ENCODE results near the gene ZNF580.
A peak's percentile ranks its signal among the peaks of the same experiment; 100 is the strongest.

ZNF580 gene

GRCh38 chr19:55643887-55644176 lies 3.0 kb downstream of the ZNF580 start:
- peaks cover 17% of the 10 kb centered on the region for H3K36me3 ChIP-seq
- peak overlapping the region; percentile 71 for H3K27ac ChIP-seq
- H3K4me3 ChIP-seq (ENCODE audit: low read depth, low read length), result peak overlapping the region; percentile 86
- no peak for DNase-seq
- H3K27me3 ChIP-seq (ENCODE audit: insufficient read depth, low read depth, severe bottlenecking), result no peaks in the 10 kb centered on the region
- H3K9me3 ChIP-seq (ENCODE audit: severe bottlenecking), result no peaks in the 10 kb centered on the region
- TF ChIP-seq, protein P1, sequence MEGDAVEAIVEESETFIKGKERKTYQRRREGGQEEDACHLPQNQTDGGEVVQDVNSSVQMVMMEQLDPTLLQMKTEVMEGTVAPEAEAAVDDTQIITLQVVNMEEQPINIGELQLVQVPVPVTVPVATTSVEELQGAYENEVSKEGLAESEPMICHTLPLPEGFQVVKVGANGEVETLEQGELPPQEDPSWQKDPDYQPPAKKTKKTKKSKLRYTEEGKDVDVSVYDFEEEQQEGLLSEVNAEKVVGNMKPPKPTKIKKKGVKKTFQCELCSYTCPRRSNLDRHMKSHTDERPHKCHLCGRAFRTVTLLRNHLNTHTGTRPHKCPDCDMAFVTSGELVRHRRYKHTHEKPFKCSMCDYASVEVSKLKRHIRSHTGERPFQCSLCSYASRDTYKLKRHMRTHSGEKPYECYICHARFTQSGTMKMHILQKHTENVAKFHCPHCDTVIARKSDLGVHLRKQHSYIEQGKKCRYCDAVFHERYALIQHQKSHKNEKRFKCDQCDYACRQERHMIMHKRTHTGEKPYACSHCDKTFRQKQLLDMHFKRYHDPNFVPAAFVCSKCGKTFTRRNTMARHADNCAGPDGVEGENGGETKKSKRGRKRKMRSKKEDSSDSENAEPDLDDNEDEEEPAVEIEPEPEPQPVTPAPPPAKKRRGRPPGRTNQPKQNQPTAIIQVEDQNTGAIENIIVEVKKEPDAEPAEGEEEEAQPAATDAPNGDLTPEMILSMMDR (IDR thresholded peaks at IDR 0.05; ENCODE audit: low read depth, low read length), result no peak

GRCh38 chr19:55644191-55644833 lies 3.5 kb downstream of the ZNF580 start:
- Histone ChIP-seq H3K4me3 (ENCODE audit: low read depth, low read length) (peak overlapping the region; percentile 86), H3K36me3 (peaks cover 18% of the 10 kb centered on the region), H3K27ac (peak overlapping the region; percentile 71), H3K9me3 (ENCODE audit: severe bottlenecking) (no peaks in the 10 kb centered on the region), H3K27me3 (ENCODE audit: insufficient read depth, low read depth, severe bottlenecking) (no peaks in the 10 kb centered on the region)
- no peak for DNase-seq
- TF ChIP-seq, protein P1 (IDR thresholded peaks at IDR 0.05; ENCODE audit: low read depth, low read length), result no peak

- Histone ChIP-seq H3K27ac (no peak overlapping the region), H3K9me3 (ENCODE audit: severe bottlenecking) (no peaks in the 10 kb centered on the region), H3K4me3 (ENCODE audit: low read depth, low read length) (no peak overlapping the region), H3K36me3 (peaks cover 21% of the 10 kb centered on the region), H3K27me3 (ENCODE audit: insufficient read depth, low read depth, severe bottlenecking) (no peaks in the 10 kb centered on the region)
- DNase-seq, result no peak
- TF ChIP-seq, protein P1 (IDR thresholded peaks at IDR 0.05; ENCODE audit: low read depth, low read length), result no peak
These were observed 4.2 kb downstream of the ZNF580 start for GRCh38 chr19:55644842-55645511.

DNA sequence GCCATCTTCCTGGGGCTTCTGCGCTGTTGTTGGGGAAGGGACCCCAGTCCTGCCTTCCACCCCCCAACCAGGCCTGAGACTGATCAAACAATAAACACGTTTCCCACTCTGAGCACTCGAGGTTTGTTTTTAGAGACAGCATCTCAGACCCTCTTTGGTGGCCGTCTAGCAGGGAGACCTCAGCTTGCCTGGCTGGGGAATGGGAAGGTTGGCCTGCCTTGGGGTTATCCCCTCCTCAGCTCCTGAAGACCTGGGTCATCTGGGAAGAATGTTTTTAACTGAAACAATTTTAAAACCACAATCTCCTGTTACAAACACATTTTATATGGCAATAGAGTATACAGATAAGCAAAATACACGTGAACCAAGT lies 4.7 kb downstream of the ZNF580 start:
- H3K27ac ChIP-seq, result no peak overlapping the region
- H3K36me3 ChIP-seq, result peaks cover 21% of the 10 kb centered on the region
- H3K9me3 ChIP-seq (ENCODE audit: severe bottlenecking), result no peaks in the 10 kb centered on the region

DNA sequence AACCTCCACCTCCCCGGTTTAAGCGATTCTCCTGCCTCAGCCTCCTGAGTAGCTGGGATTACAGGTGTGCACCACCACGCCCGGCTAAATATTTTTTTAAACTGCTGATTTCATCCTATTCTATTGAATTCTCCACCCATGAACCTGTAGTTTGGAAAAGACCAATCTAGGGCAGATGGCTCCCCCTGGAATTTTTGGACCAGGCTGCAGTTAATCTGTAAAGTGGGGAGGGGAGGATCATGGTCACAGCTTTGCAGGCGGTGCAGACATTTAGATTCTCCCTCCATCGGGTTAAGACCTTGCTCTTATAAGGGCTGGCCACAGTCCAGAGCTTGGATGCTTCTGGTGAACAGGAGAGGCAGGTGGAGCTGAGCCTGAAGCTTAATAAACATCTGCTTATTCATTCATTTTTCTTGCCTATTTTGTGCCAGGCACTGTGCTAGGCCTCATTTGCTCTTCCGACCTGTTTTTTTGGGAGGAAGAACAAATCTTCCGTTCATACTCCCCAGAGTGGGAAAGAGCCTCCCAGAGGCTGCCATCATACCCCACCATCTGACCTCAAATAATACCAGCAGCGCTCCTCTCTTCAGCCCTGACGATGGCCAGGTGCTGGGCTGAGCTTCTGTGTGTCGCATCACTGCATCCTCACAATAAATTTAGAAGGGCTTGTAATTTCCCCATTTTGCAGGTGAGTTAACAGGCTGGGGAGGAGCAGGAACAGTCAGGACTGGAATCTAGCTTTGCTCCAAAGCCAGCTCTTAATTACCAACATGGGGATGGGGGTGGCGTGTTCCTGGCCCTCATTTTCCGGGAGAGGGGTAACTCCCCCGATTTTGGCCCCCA lies 6.3 kb downstream of the ZNF580 start:
- Histone ChIP-seq H3K27ac (peak overlapping the region; percentile 94), H3K4me3 (ENCODE audit: low read depth, low read length) (peak overlapping the region; percentile 84), H3K36me3 (peaks cover 24% of the 10 kb centered on the region), H3K27me3 (ENCODE audit: insufficient read depth, low read depth, severe bottlenecking) (no peaks in the 10 kb centered on the region), H3K9me3 (ENCODE audit: severe bottlenecking) (no peaks in the 10 kb centered on the region)
- TF ChIP-seq, protein P1 (IDR thresholded peaks at IDR 0.05; ENCODE audit: low read depth, low read length), result no peak
- no peak for DNase-seq

More for the DNA sequence above, 4.7 kb downstream of the ZNF580 start:
- TF ChIP-seq, protein P1 (IDR thresholded peaks at IDR 0.05; ENCODE audit: low read depth, low read length), result no peak
- Histone ChIP-seq H3K4me3 (ENCODE audit: low read depth, low read length) (no peak overlapping the region), H3K27me3 (ENCODE audit: insufficient read depth, low read depth, severe bottlenecking) (no peaks in the 10 kb centered on the region)
- DNase-seq, result no peak

All from WERI-Rb-1 (cell line).